ENCODE measurements around the gene ANKRD6.
"Not testable (repeated sequence)": the region's sequence is repeated elsewhere in the genome, so short reads cannot be mapped to it uniquely, and the experiment has no call there.

Gene ANKRD6

DNA sequence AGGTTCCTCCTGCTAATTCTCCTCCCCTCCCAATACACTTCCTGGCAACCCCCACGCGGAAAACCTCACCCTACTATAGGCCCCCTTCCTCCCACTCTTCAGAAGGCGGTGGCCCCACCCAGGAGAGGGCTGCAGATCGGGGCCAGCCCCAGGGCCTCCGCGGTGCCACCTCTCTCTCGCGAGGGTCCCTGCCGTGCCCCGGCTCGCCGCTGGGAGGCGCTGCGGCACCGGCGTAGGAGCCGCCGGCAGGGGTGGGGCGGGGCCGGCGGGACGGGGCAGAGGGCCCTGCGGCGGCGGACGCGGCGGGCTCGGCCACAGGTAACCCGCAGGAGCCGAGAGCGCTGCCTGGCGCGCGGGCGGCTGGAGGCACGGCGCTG, at the start of gene ANKRD6:
TSS of gene ANKRD6 (plus strand) at position 278 of the 377 bp plus-strand sequence. CDS start 133,825 bp downstream, outside the sequence.
- DNase-seq: peak; percentile 87

DNA sequence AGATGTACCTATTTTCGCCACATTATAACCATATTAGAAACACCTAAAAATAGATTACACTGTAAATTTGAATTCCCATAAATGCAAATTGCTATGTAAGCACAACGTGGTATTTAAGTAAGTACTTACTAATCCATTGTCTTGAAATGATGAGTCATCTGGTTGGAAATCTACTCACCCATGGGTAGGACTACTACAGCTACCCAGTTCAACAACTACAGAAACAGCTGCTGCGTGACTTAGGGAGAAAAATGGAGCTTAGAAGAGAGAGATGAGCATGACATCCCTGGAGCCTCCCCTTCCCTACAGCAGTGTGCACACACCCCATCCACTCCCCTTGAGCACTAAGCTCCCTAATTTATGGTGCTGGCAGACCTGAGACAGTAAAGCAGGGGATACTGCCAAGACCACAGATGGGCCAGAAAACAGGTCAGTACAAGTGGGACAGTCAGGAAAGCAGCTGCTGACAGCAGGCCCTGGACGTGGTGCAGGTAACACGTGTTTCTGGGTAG, 47.7 kb upstream of the ANKRD6 start:
- DNase-seq: no peak

DNA sequence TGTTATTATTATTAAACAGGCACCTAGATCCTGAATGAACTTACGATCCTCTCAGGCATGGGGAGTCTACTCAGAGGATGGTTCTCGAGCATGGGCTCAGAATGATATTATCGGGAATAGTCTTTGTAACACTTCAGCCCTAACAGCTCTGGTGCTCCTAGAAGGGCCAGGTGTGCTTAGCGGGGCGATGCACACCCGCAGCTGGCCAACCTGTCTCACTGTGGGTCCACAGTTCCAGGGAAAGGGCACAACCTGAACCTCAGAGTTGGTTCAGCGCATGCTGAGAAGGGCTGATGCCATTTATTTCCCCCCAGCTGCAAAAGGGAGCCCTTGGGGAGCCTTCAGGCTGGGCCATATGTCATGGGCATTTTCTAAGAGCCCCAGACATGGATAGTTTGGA, 47.1 kb upstream of the ANKRD6 start:
- DNase-seq: no peak

DNA sequence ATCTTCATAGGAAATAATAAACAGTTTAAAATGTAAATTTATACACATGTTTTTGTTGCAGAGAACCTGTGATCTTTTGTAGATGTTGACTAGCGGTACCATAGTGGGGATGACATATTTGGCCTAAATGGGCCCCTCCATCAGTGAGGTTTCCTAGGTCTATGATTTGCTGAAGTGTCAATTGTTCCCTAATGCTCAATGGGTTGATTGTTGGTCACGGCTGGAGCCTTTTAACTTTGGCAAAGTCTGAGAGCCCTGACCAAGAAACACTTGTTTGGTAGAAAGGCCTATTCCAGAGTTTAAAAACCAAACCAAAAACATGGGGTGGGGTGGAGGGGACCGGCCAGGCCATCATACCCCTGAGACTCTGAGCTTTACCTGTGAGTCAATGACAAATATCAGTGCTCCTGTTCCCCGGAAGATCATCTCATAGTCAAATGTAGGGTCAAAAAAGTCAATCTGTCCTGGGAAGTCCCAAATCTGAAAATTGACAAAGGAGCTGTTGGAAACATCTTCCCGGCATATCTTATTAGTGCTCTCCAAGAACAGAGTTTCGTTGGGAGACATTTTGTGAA, 45.9 kb upstream of the ANKRD6 start:
- DNase-seq: no peak

DNA sequence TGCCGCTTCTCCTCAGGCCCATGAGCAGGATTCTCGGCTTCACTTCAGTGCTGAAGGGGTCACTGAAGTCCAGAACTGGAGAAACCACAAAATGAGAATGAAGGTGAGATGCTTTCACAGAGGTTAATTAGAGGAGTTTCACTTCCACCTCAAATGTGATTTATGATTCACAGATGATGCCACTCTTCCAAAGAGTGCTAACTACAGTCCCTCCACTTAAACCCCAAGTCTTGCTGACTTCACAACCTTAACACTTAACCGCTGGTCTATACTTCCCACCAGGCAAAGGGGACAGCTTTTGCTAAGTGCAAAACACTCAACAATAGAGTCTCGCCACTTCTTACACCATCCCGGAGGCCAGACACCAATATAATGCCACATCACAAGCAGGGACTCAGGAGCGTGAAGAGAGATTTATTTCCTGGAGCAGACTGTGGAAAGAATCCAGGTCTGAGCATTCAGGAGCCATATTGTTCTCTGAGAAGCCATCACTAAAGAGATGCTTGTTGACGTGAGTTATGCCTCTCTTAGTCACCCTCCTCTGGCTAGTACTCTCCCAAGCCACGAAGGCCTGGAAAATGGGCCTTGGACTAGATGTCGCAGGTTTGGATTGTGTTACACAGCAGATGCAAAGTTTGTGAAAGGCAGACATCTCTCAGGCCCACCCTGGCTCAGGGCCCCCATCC, 45.3 kb upstream of the ANKRD6 start:
- no peak for DNase-seq

DNA sequence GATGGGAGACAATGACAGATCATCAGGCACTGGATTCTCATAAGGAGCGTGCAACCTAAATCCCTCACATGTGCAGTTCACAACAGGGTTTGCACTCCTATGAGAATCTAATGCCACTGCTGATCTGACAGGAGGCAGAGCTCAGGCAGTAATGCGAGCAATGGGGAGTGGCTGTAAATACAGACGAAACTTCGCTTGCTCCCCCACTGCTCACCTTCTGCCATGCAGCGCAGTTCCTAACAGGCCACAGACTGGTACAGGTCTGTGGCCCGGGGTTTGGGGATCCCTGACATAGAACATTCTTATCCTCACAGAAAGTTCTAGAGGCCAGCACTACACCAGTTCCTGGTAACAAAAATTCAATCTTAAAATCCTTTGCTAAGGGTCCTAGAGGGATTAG, 44.1 kb upstream of the ANKRD6 start:
- DNase-seq: no peak

DNA sequence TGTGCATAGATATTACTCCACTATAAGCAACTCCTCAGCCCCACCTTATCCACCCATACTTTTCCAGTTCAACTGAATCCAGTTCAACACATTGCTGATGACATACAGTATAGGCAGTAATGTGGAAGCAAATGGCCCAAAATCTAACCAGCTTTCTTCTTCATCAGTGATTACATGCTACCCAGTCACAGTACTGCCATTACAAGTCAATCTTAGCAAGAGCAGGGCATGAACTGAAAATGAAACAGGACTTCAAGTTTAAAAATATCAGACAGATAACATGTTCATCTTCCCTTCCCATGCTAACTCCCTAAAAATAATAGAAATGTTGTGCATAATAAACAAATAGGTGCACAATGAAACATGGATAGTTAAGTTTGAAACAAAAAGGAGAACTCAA, 40.1 kb upstream of the ANKRD6 start:
- no peak for DNase-seq

DNA sequence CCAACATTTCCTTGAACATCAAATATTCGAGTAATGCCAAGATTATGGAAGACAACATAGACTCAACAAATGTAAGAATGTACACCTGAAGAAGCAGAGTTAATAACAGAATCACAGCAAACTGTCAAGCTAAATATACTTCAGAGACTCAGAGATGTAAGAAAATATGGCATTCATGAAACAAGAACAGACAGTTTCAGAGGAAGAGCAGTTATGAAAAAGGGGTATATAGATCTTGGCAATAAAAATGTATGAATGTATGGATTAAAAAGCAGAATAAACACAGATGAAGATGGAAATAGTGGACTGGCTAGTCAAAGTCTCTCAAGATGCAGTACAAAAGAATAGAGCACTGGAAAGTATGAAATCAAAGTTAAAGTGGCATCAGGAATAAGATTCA, 39.3 kb upstream of the ANKRD6 start:
- no peak for DNase-seq

DNA sequence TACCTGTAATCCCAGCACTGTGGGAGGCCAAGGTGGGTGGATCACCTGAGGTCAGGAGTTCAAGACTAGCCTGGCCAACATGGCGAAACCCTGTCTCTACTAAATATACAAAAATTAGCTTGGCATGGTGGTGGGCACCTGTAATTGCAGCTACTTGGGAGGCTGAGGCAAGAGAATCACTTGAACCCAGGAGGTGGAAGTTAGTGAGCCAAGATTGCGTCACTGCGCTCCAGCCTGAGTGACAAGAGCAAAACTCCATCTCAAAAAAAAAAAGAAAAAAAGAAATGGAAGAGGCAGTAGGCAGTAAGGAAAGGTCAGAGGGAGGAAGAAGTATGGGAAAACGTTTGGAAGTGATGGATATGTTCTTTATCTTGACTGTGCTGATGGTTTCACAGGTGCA, 35.1 kb upstream of the ANKRD6 start:
- DNase-seq: not testable (repeated sequence)

DNA sequence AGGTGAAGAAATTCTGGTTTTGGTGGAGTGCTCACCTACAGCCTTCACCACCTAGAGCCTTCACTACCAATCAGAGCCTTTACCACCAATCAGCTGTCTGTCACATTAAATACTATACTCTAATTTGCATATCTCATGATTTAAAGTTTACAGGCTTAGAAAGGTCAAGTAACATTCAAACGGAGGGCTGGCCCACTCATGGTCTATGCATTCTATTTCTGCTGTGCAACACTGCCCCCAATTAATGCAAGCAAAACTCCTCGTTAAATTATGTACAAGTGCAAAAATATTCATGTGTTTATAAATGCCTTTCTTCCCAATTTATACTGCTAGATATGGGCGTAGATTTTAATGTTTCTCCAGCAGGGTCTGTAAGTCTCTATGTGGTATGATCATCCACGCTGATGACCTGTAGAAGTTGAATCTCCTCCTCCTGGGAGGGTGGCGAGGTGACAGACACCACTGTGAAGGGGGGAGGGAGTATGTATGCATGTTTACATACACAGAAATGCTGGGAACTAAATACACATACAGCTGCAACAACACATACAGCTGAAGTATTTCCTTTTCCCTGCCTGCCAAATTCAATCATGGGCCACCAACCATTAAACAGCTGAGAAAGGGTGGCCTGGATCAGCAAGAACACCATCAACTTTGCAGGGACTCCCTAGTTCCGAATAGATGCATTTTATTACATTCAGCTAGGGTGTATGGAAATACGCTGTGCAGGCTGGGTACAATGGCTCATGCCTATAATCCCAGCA, 34.0 kb upstream of the ANKRD6 start:
- no peak for DNase-seq

DNA sequence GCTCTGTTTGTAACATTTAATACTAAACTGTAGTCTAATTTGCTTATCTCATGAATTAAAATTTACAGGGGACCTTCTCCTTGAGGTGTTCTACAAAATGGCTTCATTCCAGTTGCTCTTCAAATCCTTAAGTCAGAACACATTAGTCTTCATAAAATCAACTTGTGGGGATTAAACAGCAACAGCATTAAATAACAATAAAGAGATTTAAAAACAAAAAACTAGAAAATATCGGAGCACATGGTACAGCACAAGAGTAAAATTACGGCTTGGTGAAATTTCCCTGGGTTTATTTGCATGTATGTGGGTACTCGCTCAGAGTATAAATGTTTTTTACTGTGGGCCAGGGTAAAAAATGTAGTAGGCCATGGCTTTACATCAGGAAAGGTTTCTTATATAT, 32.9 kb upstream of the ANKRD6 start:
- no peak for DNase-seq

DNA sequence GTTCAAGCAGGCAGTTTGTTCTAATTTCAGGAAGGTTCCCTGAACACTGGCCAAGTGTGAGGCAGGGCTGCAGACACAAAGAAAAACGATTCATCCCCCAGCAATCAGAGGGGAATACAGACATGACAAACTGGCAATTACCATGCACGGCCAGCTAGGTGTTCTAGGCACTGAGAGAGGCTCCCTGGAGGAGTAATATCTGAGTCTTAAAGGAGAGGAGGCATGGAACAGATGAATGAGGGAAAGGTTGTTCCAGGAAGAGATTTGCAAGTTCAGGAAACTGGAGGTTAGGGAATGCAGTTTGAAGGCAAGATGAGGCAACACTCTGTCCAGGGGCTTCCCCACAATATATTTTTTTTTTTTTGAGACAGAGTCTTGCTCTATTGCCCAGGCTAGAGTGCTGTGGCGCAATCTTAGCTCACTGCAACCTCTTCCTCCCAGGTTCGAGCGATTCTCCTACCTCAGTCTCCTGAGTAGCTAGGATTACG, 32.0 kb upstream of the ANKRD6 start:
- DNase-seq: no peak

DNA sequence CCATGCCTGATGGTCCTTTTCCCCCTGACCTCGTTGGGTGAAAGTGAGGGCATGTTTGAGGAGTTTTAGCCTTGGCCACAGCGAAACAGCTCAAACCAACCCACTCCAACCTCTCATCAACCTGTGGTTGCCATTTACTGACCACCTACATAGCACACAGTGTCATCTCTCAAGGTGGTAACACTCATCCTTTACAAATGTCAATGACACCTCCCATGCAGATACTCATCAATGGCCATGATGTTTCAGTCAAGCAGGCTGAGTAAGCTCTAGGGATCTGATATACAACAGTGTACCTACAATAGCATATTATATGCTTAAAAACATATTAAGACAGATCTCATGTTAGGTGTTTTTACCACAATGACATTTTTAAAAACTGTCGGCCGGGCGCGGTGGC, 30.2 kb upstream of the ANKRD6 start:
- DNase-seq: no peak

DNA sequence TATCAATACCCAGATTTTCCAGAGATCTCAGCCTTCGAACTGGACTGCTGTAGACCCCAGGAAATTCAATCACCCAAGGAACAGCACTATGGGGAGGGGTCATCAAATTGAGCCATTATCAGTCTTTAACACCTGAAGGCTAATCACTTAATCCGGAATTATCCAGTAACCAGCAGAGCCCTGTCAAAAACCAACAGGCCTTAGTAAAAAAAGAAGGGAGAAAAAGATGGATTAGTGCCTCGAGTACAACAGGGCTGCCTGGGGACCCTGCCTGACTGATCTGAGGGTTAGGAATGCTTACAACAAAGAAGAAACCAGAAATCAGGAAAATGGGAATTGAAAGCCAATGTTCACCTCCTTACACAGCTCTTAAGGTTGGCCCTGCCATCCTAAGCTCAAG, 28.4 kb upstream of the ANKRD6 start:
- no peak for DNase-seq

DNA sequence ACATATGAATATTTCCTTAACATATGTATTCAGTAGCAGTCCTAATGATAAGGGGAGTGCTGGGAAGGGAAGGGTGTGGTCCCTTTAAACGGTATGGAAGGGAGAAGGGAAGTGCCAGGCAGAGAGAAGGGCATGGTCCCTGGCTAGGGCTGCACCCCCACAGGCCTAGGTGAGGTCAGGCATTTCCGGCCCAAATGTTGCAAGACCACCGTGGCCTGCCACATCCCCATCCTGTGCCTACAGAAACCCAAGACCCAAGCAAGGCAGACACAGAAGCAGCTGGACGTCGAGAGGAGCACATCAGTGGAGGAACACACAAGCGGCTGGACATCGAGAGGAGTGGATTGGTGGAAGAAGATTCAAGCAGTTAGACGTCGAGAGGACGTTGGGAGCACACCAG, 26.8 kb upstream of the ANKRD6 start:
- DNase-seq: no peak

DNA sequence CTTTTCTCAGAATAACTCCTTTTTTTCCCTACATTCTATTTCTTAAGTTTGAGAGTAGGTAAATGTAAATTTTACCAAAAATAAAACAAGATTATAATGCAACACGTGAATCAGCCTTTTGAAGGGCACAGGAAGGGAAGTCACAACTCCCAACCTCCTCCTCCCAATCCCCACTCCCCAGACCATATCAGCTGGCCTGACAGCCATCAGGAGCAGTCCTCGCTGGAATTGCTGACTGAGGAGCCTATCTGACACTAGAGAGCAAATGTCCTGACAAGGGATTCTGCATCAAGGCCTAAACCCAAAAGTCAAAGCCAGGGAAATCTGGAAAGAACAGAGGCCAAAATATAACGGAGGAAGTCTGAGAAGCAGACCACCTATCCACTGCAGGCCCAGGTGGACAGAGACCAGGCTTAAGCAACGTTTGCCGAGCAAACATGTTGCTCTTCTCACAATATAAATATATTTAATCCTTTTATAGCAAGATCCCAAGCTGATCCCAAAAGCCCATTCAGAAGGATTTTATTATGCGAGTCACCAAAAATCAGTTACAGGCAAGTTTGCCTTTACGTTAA, 23.4 kb upstream of the ANKRD6 start:
- no peak for DNase-seq

DNA sequence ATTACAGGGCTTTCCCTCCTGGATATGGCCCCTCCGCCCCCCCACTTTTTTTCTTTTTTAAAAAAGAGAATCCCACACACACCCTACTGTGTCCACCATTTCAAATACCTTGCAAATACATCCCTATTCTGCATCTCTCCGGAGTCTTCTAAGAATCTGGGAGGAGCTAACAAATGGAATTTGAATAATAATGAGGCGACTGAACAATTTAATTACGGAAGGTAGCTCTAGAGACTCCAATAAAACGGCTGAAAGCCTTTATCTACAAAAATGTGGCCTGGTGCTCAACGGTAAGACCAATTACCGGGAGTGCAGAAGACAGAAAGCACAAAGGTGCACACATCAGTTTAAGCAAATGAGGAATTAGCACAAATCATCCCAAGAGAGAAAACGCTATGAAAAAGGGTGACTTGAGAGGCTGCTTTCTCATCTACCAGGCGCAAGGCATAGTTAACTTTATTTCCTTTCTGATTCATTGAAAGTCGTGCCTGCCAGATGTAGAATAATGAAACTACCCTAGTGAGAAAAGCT, 22.7 kb upstream of the ANKRD6 start:
- DNase-seq: no peak

DNA sequence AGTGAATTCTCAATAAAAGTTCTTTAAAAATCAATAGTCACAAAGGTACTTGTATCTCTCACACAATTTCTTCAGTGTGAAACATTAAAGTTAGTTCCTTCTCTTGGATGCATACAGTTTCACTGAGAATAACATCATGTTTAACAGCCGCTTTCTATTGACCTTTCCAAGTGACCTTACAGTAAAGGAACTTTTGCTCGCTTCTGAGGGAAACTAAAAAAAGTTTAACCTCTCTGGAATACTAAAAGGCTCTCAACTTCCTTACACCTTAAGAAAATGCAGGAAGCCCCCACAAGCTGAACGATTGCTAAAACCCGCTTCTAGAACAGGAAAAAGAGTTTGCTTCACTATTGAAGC, 22.2 kb upstream of the ANKRD6 start:
- no peak for DNase-seq

DNA sequence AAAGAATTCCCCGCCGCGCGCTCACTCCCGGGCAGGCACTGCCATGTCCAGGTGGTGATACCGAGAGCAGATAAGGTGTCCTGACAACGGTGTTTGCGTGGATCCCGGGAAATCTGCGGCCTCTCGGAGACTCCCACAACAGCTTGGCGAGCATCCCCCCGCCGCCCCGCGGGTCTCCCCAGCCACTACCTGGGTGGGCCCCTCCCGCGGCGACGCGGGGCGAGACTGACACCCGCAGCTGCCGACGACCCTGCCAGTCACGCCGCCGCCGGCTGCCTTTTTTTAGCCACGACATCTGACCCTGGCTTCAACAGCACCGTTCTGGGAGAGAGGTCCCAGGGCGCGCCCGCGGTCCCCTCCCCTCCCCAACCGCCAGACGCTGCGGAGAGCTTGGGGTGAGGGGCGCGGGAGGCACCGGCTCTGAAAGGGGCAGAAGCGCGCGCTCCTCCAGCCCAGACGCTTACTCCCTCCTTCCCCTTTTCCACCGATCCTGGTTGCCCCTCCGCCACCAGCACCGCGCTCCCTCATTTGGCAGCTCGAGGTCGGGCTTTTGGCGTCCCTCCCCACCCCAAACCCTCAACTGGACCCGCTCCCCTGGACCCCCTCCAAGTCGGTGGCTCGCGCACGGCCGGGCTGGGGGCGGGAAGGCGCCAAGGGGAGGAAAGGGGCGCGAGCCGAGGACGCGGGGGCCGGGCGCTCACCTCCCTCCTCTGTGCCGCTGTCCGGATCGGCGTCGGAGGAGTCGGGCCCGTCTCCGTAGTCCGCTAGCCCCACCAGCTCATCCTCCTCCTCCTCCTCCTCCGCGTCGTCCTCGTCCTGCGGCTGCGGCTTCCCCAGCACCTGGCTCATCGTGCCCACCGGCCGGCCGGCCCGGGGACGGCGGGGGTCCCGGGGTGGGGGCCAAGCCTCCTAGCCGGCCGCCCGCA, 21.5 kb upstream of the ANKRD6 start:
- peak; percentile 47 for DNase-seq

DNA sequence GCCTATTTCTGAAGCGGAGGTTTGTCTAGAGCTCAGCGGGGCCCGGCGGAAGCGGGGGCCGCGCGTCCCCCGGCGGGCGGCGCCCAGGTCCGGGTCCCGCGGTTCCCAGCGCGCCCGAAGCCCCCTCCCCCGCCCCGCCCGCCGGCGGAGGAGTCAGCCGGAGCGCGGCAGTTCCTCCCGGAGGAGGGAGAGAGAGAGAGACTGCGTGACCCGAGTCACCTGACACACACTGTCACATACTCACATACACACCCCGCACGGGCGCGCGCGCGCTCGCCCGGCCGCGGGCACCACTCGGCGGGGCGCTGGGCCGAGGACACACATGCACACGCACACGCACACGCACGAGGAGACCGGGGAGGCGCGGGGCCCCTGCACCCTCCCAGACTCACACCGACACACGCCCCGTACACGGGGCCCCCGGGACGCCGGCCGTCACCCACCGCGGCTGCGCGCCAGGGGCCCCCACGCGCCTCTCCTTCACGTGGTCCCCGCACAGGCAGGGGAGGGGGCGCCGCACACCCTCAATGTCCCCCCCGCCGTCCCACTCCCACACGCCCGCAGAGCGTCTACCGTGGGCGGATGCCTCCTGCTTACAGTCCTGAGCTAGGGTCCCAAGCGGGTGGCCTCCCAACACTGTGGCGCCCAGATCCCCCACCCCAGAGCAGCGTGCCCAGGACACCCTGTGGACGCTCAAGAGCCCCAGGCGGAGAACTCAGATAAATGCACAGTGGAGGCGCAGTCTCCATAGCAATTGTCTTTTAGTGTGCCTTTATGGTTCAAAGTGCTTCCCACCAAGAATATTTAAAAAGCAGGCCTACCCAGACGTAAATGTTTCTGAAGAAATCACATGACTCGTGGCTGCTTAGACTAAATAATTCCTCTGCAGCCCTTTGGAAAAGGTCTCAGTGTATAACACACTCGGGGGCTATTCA, 20.6 kb upstream of the ANKRD6 start, which contains the start of gene RRAGD:
TSS of gene RRAGD (minus strand) at position 203 of the 935 bp plus-strand sequence. CDS start 280 bp downstream, outside the sequence.
- DNase-seq: peak; percentile 74

DNA sequence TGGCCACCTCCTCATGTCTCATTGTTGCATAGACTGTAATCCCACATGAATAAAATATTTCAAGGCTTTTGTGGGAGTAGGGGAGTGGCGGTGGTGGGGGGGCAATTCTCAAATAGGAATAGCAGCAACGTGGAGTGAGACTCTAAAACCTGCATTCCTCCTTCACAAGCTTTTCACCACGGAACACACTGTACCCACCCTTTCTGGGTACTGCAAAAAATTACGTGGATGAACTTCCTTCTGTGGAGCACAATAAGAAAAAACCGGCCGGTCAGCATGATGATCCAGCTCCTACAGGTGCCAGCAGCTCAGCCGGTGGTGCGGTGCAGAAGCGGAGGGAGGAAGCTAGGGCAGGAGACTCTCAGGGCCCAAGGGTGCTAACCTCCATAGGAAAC, 19.9 kb upstream of the ANKRD6 start:
- DNase-seq: no peak
